ENCODE data around the gene ATRNL1.

The ATRNL1 gene

GRCh38 chr10:115706488-115707076 is 613.4 kb downstream of the ATRNL1 start:
- peak; percentile 39 for DNase-seq (ENCODE audit: low read depth)
- no peak overlapping the region for H3K4me3 ChIP-seq (ENCODE audit: low read length)
- TF ChIP-seq, protein P1, sequence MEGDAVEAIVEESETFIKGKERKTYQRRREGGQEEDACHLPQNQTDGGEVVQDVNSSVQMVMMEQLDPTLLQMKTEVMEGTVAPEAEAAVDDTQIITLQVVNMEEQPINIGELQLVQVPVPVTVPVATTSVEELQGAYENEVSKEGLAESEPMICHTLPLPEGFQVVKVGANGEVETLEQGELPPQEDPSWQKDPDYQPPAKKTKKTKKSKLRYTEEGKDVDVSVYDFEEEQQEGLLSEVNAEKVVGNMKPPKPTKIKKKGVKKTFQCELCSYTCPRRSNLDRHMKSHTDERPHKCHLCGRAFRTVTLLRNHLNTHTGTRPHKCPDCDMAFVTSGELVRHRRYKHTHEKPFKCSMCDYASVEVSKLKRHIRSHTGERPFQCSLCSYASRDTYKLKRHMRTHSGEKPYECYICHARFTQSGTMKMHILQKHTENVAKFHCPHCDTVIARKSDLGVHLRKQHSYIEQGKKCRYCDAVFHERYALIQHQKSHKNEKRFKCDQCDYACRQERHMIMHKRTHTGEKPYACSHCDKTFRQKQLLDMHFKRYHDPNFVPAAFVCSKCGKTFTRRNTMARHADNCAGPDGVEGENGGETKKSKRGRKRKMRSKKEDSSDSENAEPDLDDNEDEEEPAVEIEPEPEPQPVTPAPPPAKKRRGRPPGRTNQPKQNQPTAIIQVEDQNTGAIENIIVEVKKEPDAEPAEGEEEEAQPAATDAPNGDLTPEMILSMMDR (conservative IDR thresholded peaks at IDR 0.05; ENCODE audit: low read length): peak; percentile 65

DNA sequence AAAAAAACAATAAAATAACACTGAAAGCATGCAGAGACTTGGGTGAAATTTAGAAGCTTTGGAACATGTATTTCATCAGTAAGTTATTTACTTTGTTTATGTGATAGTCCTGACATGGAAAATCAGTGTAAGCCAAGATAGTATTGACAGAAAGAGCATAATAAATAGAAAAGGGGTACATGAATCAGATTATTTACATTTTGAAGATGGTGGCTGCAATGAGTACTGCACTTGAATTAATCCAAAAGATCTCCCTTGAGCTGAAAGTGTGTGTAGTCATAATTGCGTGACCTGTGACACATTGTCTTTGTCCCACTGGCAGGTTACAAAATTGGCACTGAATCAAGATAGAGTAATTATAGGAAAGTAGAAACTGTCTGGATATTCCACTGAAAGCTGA is 617.0 kb downstream of the ATRNL1 start:
- DNase-seq (ENCODE audit: low read depth): no peak
- TF ChIP-seq, protein P1 (conservative IDR thresholded peaks at IDR 0.05; ENCODE audit: low read length): no peak
- no peak overlapping the region for H3K4me3 ChIP-seq (ENCODE audit: low read length)

GRCh38 chr10:115711306-115711705 is 618.1 kb downstream of the ATRNL1 start:
- TF ChIP-seq, protein P1 (conservative IDR thresholded peaks at IDR 0.05; ENCODE audit: low read length): no peak
- DNase-seq (ENCODE audit: low read depth): no peak

DNA sequence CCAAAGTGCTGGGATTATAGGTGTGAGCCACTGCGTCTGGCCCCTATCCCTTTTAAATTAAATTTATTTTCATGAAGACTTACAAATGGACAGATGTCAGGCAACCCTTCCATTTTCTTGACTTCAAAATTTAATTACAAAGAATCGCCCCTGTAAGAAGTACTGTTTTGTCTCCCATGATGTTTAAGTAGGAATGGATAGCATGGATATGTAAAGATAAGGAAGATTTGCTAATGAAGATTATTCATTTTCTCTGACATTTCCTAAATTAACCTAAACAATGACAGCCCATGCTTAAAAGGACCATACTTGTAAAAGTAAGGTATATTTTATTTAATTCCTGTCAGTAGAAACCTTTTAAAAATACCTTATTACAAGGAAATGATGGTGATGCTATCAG is 627.0 kb downstream of the ATRNL1 start:
- TF ChIP-seq, protein P1 (conservative IDR thresholded peaks at IDR 0.05; ENCODE audit: low read length): no peak
- H3K4me3 ChIP-seq (ENCODE audit: low read length): no peak overlapping the region
- no peak for DNase-seq (ENCODE audit: low read depth)

More at GRCh38 chr10:115711306-115711705, 618.1 kb downstream of the ATRNL1 start:
- no peak overlapping the region for H3K4me3 ChIP-seq (ENCODE audit: low read length)

GRCh38 chr10:115727129-115727528 is 634.0 kb downstream of the ATRNL1 start:
- no peak overlapping the region for H3K4me3 ChIP-seq (ENCODE audit: low read length)
- TF ChIP-seq, protein P1 (conservative IDR thresholded peaks at IDR 0.05; ENCODE audit: low read length): no peak
- DNase-seq (ENCODE audit: low read depth): no peak

GRCh38 chr10:115744089-115744488 is 650.9 kb downstream of the ATRNL1 start:
- no peak for DNase-seq (ENCODE audit: low read depth)
- TF ChIP-seq, protein P1 (conservative IDR thresholded peaks at IDR 0.05; ENCODE audit: low read length): no peak
- no peak overlapping the region for H3K4me3 ChIP-seq (ENCODE audit: low read length)

DNA sequence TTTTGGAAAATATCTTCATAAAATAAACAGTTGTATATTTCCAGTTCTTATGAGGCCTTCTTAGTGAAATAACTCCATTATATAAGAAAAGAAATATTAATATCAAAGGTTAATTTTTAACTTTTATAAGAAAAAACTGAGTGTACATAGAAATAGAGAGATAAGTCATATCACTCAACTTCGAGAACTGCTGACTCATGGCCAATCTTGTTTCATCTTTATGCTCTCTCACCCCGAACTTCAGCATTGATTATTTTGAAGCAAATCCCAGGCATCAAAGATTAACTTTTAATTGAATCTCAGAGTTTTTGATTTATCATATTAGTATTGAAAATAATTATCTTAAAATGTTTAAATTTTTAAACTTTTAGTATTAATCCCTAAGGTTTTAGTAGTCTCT is 652.8 kb downstream of the ATRNL1 start:
- TF ChIP-seq, protein P1 (conservative IDR thresholded peaks at IDR 0.05; ENCODE audit: low read length): no peak
- no peak for DNase-seq (ENCODE audit: low read depth)

More for the DNA sequence above, 652.8 kb downstream of the ATRNL1 start:
- H3K4me3 ChIP-seq (ENCODE audit: low read length): no peak overlapping the region

Data from AG10803 (cell line).